ENCODE results near the gene TLR7. TPM values are rescaled to one million over a fixed set of nuclear protein-coding genes. Genes with fewer than 3 reads are reported as not detected.

Gene TLR7
- polyA plus RNA-seq, 1 experiment = not detected

DNA sequence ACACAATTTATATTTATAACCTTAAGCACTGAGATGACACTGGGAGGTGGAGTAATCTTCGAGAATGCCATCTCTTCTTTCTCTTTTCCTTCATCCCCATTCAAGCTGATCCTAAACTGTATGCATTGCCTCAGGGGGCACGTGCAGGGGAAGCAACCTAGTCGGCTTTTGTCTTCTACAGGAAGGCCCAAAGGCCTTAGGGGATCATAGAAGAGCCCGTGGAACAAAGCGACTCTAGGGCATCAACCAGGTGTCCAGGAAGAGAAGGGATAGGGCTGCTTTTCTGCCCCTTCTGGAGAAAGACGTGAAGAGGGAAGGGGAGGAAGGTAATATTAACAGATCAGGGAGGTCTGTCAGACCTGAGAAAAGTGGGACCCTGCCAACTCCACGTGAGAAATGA, 32.6 kb downstream of the TLR7 start:
- CTCF ChIA-PET = no interaction called here

DNA sequence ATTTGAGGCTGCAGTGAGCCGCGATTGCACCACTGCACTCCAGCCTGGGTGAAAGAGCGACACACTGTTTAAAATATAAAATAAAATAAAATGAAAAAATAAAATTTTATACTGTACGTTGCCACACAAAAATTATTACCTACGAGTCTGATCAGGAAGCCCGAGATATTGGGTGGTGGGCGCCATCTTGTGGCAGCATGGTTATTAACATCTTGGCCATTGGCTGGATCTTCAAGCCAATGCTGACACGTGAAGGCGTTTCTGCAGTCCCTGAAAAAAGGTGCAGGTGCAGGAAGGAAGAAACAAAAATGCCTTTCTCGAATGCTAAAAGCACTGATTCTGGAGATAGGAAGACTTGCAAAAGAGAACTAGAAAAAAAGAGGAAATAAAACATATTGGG, 34.6 kb downstream of the TLR7 start:
- no peak for DNase-seq (ENCODE audit: low read depth)
- no peaks in the 10 kb centered on the region for H3K36me3 ChIP-seq (ENCODE audit: control insufficient read depth, insufficient read depth, low read length)
- TF ChIP-seq, protein P1, sequence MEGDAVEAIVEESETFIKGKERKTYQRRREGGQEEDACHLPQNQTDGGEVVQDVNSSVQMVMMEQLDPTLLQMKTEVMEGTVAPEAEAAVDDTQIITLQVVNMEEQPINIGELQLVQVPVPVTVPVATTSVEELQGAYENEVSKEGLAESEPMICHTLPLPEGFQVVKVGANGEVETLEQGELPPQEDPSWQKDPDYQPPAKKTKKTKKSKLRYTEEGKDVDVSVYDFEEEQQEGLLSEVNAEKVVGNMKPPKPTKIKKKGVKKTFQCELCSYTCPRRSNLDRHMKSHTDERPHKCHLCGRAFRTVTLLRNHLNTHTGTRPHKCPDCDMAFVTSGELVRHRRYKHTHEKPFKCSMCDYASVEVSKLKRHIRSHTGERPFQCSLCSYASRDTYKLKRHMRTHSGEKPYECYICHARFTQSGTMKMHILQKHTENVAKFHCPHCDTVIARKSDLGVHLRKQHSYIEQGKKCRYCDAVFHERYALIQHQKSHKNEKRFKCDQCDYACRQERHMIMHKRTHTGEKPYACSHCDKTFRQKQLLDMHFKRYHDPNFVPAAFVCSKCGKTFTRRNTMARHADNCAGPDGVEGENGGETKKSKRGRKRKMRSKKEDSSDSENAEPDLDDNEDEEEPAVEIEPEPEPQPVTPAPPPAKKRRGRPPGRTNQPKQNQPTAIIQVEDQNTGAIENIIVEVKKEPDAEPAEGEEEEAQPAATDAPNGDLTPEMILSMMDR (IDR thresholded peaks at IDR 0.05; ENCODE audit: insufficient read depth, low read depth, low read length) = peak; percentile 63
- no peak overlapping the region for H3K4me3 ChIP-seq (ENCODE audit: low read depth, low read length)
- POLR2A ChIA-PET = no interaction called here
- CTCF ChIA-PET = interaction anchor here (0.6 to 1.3 kb wide), 3 partner anchors 12 to 130 kb away, joined by 3 read pairs; no protein-coding TSS in a partner anchor
- no peaks in the 10 kb centered on the region for H3K27me3 ChIP-seq (ENCODE audit: control insufficient read depth, insufficient read depth, low read length)

More for the DNA sequence above, 32.6 kb downstream of the TLR7 start:
- Histone ChIP-seq H3K36me3 (ENCODE audit: control insufficient read depth, insufficient read depth, low read length) (no peaks in the 10 kb centered on the region), H3K27me3 (ENCODE audit: control insufficient read depth, insufficient read depth, low read length) (no peaks in the 10 kb centered on the region), H3K4me3 (ENCODE audit: low read depth, low read length) (no peak overlapping the region)
- POLR2A ChIA-PET = no interaction called here
- DNase-seq (ENCODE audit: low read depth) = no peak
- TF ChIP-seq, protein P1 (IDR thresholded peaks at IDR 0.05; ENCODE audit: insufficient read depth, low read depth, low read length) = no peak

DNA sequence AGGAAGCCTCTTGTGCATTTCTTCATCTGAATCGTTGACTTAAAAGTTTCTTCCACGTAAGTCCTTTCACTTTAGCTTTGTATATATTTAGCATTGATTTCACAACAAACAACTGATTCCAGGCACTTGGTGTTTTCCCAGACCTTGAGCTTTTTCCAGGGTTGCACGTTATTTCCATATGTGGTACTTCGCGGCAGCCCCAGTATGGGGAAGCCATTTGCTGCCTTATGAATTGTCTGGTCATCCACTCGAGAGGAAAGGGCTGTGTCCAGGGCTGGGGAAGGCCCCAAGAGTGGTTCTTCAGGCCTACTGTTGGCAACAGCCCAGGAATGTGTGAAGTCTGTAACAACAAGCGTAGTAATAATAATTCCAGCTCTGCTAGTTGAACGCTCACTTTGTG, 36.8 kb downstream of the TLR7 start:
- peak; percentile 10 for DNase-seq (ENCODE audit: low read depth)
- Histone ChIP-seq H3K4me3 (ENCODE audit: low read depth, low read length) (no peak overlapping the region), H3K36me3 (ENCODE audit: control insufficient read depth, insufficient read depth, low read length) (no peaks in the 10 kb centered on the region), H3K27me3 (ENCODE audit: control insufficient read depth, insufficient read depth, low read length) (no peaks in the 10 kb centered on the region)
- TF ChIP-seq, protein P1 (IDR thresholded peaks at IDR 0.05; ENCODE audit: insufficient read depth, low read depth, low read length) = no peak
- ChIA-PET CTCF (interaction anchor here (0.6 kb wide), 2 partner anchors 15 to 520 kb away, joined by 3 read pairs; no protein-coding TSS in a partner anchor), POLR2A (no interaction called here)

DNA sequence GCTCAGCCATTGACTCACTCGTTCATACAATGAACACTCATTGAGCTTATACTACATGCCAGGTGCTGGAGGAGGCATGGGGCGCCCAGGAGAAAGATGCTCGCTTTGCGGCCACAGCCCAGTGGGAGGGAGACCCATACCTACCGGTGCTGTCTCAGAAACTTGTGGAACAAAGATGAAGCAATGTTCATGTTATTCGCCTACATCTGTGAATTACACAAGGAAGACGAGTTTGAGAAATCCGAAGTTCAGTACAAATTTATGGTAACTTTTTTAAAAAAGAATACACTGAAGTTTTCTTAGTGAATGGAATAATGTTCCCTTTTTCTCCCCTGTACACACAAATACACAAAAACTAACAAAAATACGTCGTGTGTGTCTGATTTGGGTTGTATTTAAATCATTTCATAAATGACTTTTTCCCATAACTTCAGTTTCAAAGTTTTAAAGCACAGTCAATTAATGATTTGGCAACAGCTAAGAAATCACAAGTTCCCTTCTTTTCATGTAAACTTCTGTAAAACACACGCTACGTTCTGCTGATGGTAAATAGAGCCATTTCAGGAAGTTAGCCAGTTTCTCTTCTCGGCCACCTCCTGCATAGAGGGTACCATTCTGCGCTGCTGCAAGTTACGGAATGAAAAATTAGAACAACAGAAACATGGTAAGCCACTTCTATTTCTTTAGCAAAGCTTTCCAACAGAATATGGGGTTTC, 39.3 kb downstream of the TLR7 start, which contains the start of gene TLR8:
Gene TLR8, plus strand, starts transcription at position 575 of the 716 bp plus-strand sequence. Its CDS starts 87 bp downstream, at position 662.
- H3K27me3 ChIP-seq (ENCODE audit: control insufficient read depth, insufficient read depth, low read length) = no peaks in the 10 kb centered on the region; the same call in 1 of the 2 replicates
- POLR2A ChIA-PET = no interaction called here
- H3K4me3 ChIP-seq (ENCODE audit: low read depth, low read length) = no peak within 1 kb of the TSS
- TF ChIP-seq, protein P1 (IDR thresholded peaks at IDR 0.05; ENCODE audit: insufficient read depth, low read depth, low read length) = no peak
- no peak for DNase-seq (ENCODE audit: low read depth)
- CTCF ChIA-PET = no interaction called here
- no peaks in the 10 kb centered on the region for H3K36me3 ChIP-seq (ENCODE audit: control insufficient read depth, insufficient read depth, low read length)

DNA sequence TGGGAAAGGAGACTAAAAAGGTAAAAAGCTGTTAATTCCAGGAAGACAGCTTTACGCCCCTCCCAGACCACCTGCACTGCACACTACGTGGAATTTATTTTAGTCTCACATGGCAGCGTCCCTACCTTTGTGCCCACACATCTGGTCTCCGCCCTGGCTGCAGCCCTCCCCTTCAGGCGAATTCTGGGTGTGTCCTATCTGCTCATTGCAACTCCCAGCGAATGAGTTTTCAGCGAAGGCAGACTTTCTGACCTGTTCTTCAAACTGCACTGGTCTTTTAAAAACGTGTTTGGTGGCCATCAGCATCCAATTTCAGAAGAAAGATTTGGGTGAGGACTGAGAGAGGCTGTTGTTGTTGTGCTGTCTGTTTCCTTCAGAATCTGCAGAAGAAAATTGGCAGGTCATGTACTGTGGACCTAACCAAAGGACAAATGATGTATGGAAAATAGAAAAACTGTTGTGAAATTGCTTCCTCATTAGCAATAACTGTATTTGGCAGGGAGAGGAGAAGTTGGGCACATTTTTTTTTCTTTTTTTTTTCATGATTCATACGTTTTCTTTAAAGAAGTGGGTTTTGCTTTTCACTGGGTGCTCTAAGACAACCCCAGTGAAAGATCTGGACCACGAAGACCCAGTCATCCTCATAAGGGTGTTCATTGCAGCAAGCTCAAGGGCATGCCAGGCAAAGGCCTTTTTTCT, 43.7 kb downstream of the TLR7 start:
- Histone ChIP-seq H3K36me3 (ENCODE audit: control insufficient read depth, insufficient read depth, low read length) (no peaks in the 10 kb centered on the region), H3K4me3 (ENCODE audit: low read depth, low read length) (no peak overlapping the region), H3K27me3 (ENCODE audit: control insufficient read depth, insufficient read depth, low read length) (no peaks in the 10 kb centered on the region; the same call in 1 of the 2 replicates)
- ChIA-PET POLR2A (no interaction called here), CTCF (no interaction called here)
- no peak for DNase-seq (ENCODE audit: low read depth)
- TF ChIP-seq, protein P1 (IDR thresholded peaks at IDR 0.05; ENCODE audit: insufficient read depth, low read depth, low read length) = no peak

All from BJ (cell line).